ENCODE measurements around the gene AATK. TPM values are rescaled to one million over a fixed set of nuclear protein-coding genes. Genes with fewer than 3 reads are reported as not detected.

The AATK gene
- total and polyA plus RNA-seq, 11 donors: 1.3 to 12.0 (median 9.3) TPM

- no peak for TF ChIP-seq CTCF (IDR thresholded peaks at IDR 0.05)
- TF ChIP-seq POLR2A (IDR thresholded peaks at IDR 0.05): no peak
- H3K27ac ChIP-seq: no peak overlapping the region
- H3K36me3 ChIP-seq: peaks cover 0 to 40% (median 4%) of the 10 kb centered on the region in 9 donors
- ATAC-seq (no peak), DNase-seq (no peak)
- intact Hi-C loops (cut with DNase I): loop anchor here in 8 of 10 donors (1.0 to 10.0 kb wide), 11 partner anchors 76 to 676 kb away; partner anchors contain the start of gene CHMP6 (in 1 of the 8)
- peaks cover 0 to 30% (median 10%) of the 10 kb centered on the region in 12 donors for H3K4me1 ChIP-seq
- WGBS, 4 donors: 95 to 98% (median 95%) methylated on average over 7 to 10 of the region's 10 CpGs
- no peaks in the 10 kb centered on the region for H3K27me3 ChIP-seq
- no peak overlapping the region for H3K4me3 ChIP-seq
- no peaks in the 10 kb centered on the region for H3K9me3 ChIP-seq
These were observed 65.4 kb downstream of the AATK start for GRCh38 chr17:81100668-81101067.

- WGBS, 4 donors: 96 to 97% (median 97%) methylated on average over 21 to 23 of the region's 23 CpGs
- Histone ChIP-seq H3K27ac (no peak overlapping the region), H3K27me3 (no peaks in the 10 kb centered on the region), H3K4me1 (peaks cover 0 to 38% (median 13%) of the 10 kb centered on the region in 12 donors), H3K4me3 (no peak overlapping the region), H3K9me3 (no peaks in the 10 kb centered on the region), H3K36me3 (peaks cover 0 to 33% (median 4%) of the 10 kb centered on the region in 9 donors)
- ATAC-seq (no peak), DNase-seq (no peak)
- TF ChIP-seq POLR2A (IDR thresholded peaks at IDR 0.05): no peak
- no peak for TF ChIP-seq CTCF (IDR thresholded peaks at IDR 0.05)
- intact Hi-C loops (cut with DNase I): loop anchor here (2.0 to 10.0 kb wide), 10 partner anchors 73 to 675 kb away; partner anchors contain the start of gene CHMP6 (in 2 of the 10)
These were observed 66.1 kb downstream of the AATK start for GRCh38 chr17:81099888-81100287.

GRCh38 chr17:81097943-81098308 lies 68.1 kb downstream of the AATK start:
- 80 to 84% (median 82%) methylated on average over 13 of the region's 13 CpGs for WGBS, 4 donors
- intact Hi-C loops (cut with DNase I): loop anchor here in 7 of 10 donors (1.0 to 10.0 kb wide), 9 partner anchors 39 to 673 kb away; partner anchors contain the start of gene CHMP6 (in 1 of the 7)
- Histone ChIP-seq H3K27ac (peak overlapping the region in 4 of 12 donors; percentile 40 to 81 (median 48)), H3K4me1 (peaks cover 0 to 46% (median 13%) of the 10 kb centered on the region in 12 donors), H3K27me3 (no peaks in the 10 kb centered on the region), H3K9me3 (no peaks in the 10 kb centered on the region), H3K4me3 (peak overlapping the region in 2 of 12 donors; percentile 33 to 43), H3K36me3 (peaks cover 0 to 15% (median 0%) of the 10 kb centered on the region in 9 donors)
- DNase-seq (peak in 2 of 5 donors; percentile 36 to 63), ATAC-seq (peak in 1 of 4 donors; percentile 26)
- TF ChIP-seq CTCF (IDR thresholded peaks at IDR 0.05): no peak
- TF ChIP-seq POLR2A (IDR thresholded peaks at IDR 0.05): no peak

- 29 to 36% (median 33%) methylated on average over 16 to 31 of the region's 31 CpGs for WGBS, 4 donors
- Histone ChIP-seq H3K4me1 (peaks cover 0 to 46% (median 13%) of the 10 kb centered on the region in 12 donors), H3K36me3 (peaks cover 0 to 15% (median 0%) of the 10 kb centered on the region in 9 donors), H3K4me3 (peak overlapping the region in 7 of 12 donors; percentile 15 to 43 (median 27)), H3K27me3 (no peaks in the 10 kb centered on the region), H3K27ac (peak overlapping the region in 5 of 12 donors; percentile 16 to 81 (median 42)), H3K9me3 (no peaks in the 10 kb centered on the region)
- DNase-seq: peak; percentile 69 to 89 (median 80)
- TF ChIP-seq POLR2A (IDR thresholded peaks at IDR 0.05): no peak
- TF ChIP-seq CTCF (IDR thresholded peaks at IDR 0.05): peak; percentile 42 to 79 (median 68)
- intact Hi-C loops (cut with DNase I): loop anchor here in 7 of 10 donors (1.0 to 10.0 kb wide), 8 partner anchors 38 to 673 kb away; partner anchors contain the start of gene CHMP6 (in 1 of the 7)
- ATAC-seq: peak; percentile 43 to 76 (median 64)
These were observed 68.7 kb downstream of the AATK start for GRCh38 chr17:81097134-81097942.
